ENCODE results near the gene TXNRD2.

Gene TXNRD2

GRCh38 chr22:19826619-19826950 lies 115.0 kb downstream of the TXNRD2 start:
- H2BK15ac ChIP-seq (ENCODE audit: low read length), result no peak overlapping the region
- H3K79me1 ChIP-seq (ENCODE audit: low read depth, low read length), result peaks cover 4% of the 10 kb centered on the region
- H3K27ac ChIP-seq (replicated peaks; ENCODE audit: low read length), result no peak overlapping the region
- no peaks in the 10 kb centered on the region for H3K27me3 ChIP-seq (ENCODE audit: control insufficient read depth in 3 of 3, insufficient read depth in 3 of 3, low read depth in 1 of 3, low read length in 3 of 3)
- H2BK120ac ChIP-seq (ENCODE audit: low read depth, low read length), result no peak overlapping the region
- H3K4me2 ChIP-seq (ENCODE audit: insufficient read depth, low read length, poor library complexity, severe bottlenecking), result no peak overlapping the region
- no peak overlapping the region for H4K8ac ChIP-seq (ENCODE audit: low read depth, low read length)
- no peak for DNase-seq (ENCODE audit: low spot score)
- H3K4me1 ChIP-seq (ENCODE audit: control insufficient read depth in 2 of 2, insufficient read depth in 1 of 2, low read depth in 1 of 2, low read length in 2 of 2), result peaks cover 0 to 4% of the 10 kb centered on the region in 2 donors
- H2BK12ac ChIP-seq (ENCODE audit: low read length), result no peak overlapping the region
- H3K14ac ChIP-seq (ENCODE audit: low read length), result no peak overlapping the region
- peaks cover 0 to 4% of the 10 kb centered on the region in 2 donors for H3K9me3 ChIP-seq (replicated peaks in 1 of 2; ENCODE audit: control insufficient read depth in 2 of 2, insufficient read depth in 1 of 2, low read depth in 1 of 2, low read length in 2 of 2)
- no peak overlapping the region for H2AK5ac ChIP-seq (ENCODE audit: low read depth, low read length)
- H2BK5ac ChIP-seq (ENCODE audit: low read length), result no peak overlapping the region
- H2AFZ ChIP-seq (ENCODE audit: low read length), result no peak overlapping the region
- H3K18ac ChIP-seq (ENCODE audit: low read length), result no peak overlapping the region
- no CpG with 5 or more reads among the region's 2 CpGs for WGBS, 2 donors (ENCODE audit: extremely low coverage in 2 of 2, insufficient read length in 2 of 2, insufficient replicate concordance in 1 of 2)
- no peak overlapping the region for H3K4me3 ChIP-seq (ENCODE audit: low read length in 2 of 2)
- no peak overlapping the region for H3K23ac ChIP-seq (ENCODE audit: low read depth, low read length, poor library complexity)
- no peak overlapping the region for H3K9ac ChIP-seq (ENCODE audit: low read depth, low read length, poor library complexity)
- H3K36me3 ChIP-seq (replicated peaks in 1 of 2; ENCODE audit: control insufficient read depth in 2 of 2, insufficient read depth in 2 of 2, low read length in 2 of 2), result peaks cover 0 to 2% of the 10 kb centered on the region in 2 donors
- no peak overlapping the region for H3K4ac ChIP-seq (ENCODE audit: low read length)
- no peak overlapping the region for H4K91ac ChIP-seq (ENCODE audit: low read depth, low read length, poor library complexity)

DNA sequence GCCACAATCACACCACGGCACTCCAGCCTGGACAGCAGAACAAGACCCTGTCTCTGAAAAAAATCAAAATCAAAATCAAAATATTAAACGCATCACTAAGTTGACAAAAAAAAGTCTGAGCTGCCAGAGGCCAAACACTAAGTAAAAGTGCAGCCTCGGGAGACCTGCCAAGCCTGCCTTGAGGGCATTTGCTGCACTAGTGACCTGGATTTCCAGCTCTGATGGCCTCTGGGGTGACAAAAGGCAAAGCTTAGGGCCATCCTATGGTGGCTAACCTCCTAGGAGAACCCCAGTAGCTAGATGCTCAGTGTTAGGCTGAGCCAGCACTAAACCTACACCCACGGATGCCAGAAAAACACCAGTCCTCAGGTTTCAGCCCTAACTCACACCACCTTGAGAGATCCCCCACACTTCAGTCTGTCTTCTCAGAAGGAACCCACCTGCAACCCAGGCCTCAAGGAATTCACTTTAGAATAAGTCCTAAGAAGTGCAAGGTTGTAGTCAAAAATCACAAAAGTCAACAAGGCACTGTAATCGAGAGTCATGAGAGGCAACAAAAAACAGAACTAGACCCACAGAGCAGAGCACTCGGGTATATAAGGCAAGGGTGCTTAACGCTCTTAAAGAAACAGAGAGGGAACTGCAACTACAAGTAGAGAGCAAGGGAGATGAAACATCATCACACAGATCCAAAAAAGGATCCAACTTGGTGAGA lies 115.6 kb downstream of the TXNRD2 start:
- no peak overlapping the region for H2BK5ac ChIP-seq (ENCODE audit: low read length)
- no peak overlapping the region for H3K27ac ChIP-seq (replicated peaks; ENCODE audit: low read length)
- H3K4ac ChIP-seq (ENCODE audit: low read length), result no peak overlapping the region
- H3K9ac ChIP-seq (ENCODE audit: low read depth, low read length, poor library complexity), result no peak overlapping the region
- no peak overlapping the region for H3K14ac ChIP-seq (ENCODE audit: low read length)
- no peaks in the 10 kb centered on the region for H3K27me3 ChIP-seq (ENCODE audit: control insufficient read depth in 3 of 3, insufficient read depth in 3 of 3, low read depth in 1 of 3, low read length in 3 of 3)
- peaks cover 0 to 4% of the 10 kb centered on the region in 2 donors for H3K4me1 ChIP-seq (ENCODE audit: control insufficient read depth in 2 of 2, insufficient read depth in 1 of 2, low read depth in 1 of 2, low read length in 2 of 2)
- DNase-seq (ENCODE audit: low spot score), result no peak
- no peak overlapping the region for H3K18ac ChIP-seq (ENCODE audit: low read length)
- H3K9me3 ChIP-seq (replicated peaks in 1 of 2; ENCODE audit: control insufficient read depth in 2 of 2, insufficient read depth in 1 of 2, low read depth in 1 of 2, low read length in 2 of 2), result peaks cover 0 to 4% of the 10 kb centered on the region in 2 donors
- H4K91ac ChIP-seq (ENCODE audit: low read depth, low read length, poor library complexity), result no peak overlapping the region
- no peak overlapping the region for H3K4me2 ChIP-seq (ENCODE audit: insufficient read depth, low read length, poor library complexity, severe bottlenecking)
- H3K23ac ChIP-seq (ENCODE audit: low read depth, low read length, poor library complexity), result no peak overlapping the region
- H2BK15ac ChIP-seq (ENCODE audit: low read length), result no peak overlapping the region
- H3K79me1 ChIP-seq (ENCODE audit: low read depth, low read length), result peaks cover 8% of the 10 kb centered on the region
- peaks cover 0 to 2% of the 10 kb centered on the region in 2 donors for H3K36me3 ChIP-seq (replicated peaks in 1 of 2; ENCODE audit: control insufficient read depth in 2 of 2, insufficient read depth in 2 of 2, low read length in 2 of 2)
- H2BK12ac ChIP-seq (ENCODE audit: low read length), result no peak overlapping the region
- no peak overlapping the region for H2BK120ac ChIP-seq (ENCODE audit: low read depth, low read length)
- H2AFZ ChIP-seq (ENCODE audit: low read length), result no peak overlapping the region
- H3K4me3 ChIP-seq (ENCODE audit: low read length in 2 of 2), result no peak overlapping the region
- no peak overlapping the region for H4K8ac ChIP-seq (ENCODE audit: low read depth, low read length)
- H2AK5ac ChIP-seq (ENCODE audit: low read depth, low read length), result no peak overlapping the region
- WGBS, 2 donors (ENCODE audit: extremely low coverage in 2 of 2, insufficient read length in 2 of 2, insufficient replicate concordance in 1 of 2), result no CpG with 5 or more reads among the region's 7 CpGs

Data from neuronal stem cell (in vitro differentiated cells).